Right hindlimb (tissue), 1 donor: ENCODE data around the gene AIF1.

Experiments
- DNase-seq: peaks from one replicate; pipeline ENCODE4 v3.0.0-alpha.2; 2018

AIF1 gene

DNA sequence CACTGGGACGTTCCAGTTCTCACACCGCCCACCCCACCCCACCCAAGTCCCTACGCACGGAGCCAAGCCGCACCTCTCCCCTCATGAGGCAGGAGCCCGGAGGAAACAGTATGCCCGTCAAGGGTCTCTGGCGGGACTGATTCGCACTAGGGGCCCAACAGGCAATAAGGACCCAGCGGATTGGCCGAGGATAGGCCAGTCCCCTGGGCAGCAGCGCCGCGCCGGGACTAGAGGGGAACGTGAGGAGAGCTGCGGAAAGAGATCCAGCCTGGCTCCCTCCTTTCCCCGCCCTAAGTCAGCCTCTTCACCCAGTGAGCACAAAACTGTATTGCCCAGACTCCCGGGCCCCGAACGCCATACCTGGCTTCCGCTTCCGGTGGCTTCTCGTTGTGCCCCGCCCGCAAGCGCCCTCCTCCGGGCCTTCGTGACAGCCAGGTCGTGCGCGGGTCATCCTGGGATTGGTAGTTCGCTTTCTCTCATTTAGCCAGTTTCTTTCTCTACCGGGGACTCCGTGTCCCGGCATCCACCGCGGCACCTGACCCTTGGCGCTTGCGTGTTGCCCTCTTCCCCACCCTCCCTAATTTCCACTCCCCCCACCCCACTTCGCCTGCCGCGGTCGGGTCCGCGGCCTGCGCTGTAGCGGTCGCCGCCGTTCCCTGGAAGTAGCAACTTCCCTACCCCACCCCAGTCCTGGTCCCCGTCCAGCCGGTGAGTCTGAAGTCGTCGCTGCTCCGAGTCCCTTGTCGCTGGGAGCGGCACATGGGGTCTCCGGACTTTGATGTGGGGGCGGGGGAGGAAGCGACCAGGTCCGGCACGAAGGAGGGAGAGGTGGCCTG, 50.7 kb downstream of the AIF1 start, which contains the start of gene CSNK2B:
CSNK2B (plus strand) TSS at position 580 of the 836 bp plus-strand sequence. CDS start 752 bp downstream, outside the sequence.
- DNase-seq: peak; percentile 99

- DNase-seq: no peak
These were observed 51.4 kb downstream of the AIF1 start for GRCh38 chr6:31666337-31666965.
